Measurements from ENCODE around the gene ELF2. TPM values are rescaled to one million over a fixed set of nuclear protein-coding genes. Genes with fewer than 3 reads are reported as not detected.
"Not testable (repeated sequence)": the region's sequence is repeated elsewhere in the genome, so short reads cannot be mapped to it uniquely, and the experiment has no call there.

Gene ELF2
- total RNA-seq, 1 donor, result 52.2 TPM

GRCh38 chr4:139042981-139043460 lies 134.0 kb downstream of the ELF2 start:
- DNase-seq (ENCODE audit: low read depth), result no peak

GRCh38 chr4:139038874-139039443 lies 138.1 kb downstream of the ELF2 start:
- no peak for TF ChIP-seq CTCF (IDR thresholded peaks at IDR 0.05; ENCODE audit: insufficient read depth, low read length)
- DNase-seq (ENCODE audit: low read depth), result no peak
- no peak overlapping the region for H3K4me3 ChIP-seq (ENCODE audit: low read depth, low read length)

More at GRCh38 chr4:139042981-139043460, 134.0 kb downstream of the ELF2 start:
- TF ChIP-seq CTCF (IDR thresholded peaks at IDR 0.05; ENCODE audit: insufficient read depth, low read length), result no peak
- no peak overlapping the region for H3K4me3 ChIP-seq (ENCODE audit: low read depth, low read length)

GRCh38 chr4:139036885-139037284 lies 140.1 kb downstream of the ELF2 start:
- DNase-seq (ENCODE audit: low read depth), result no peak
- TF ChIP-seq CTCF (IDR thresholded peaks at IDR 0.05; ENCODE audit: insufficient read depth, low read length), result no peak
- H3K4me3 ChIP-seq (ENCODE audit: low read depth, low read length), result no peak overlapping the region

- no peak for DNase-seq (ENCODE audit: low read depth)
- no peak for TF ChIP-seq CTCF (IDR thresholded peaks at IDR 0.05; ENCODE audit: insufficient read depth, low read length)
- no peak overlapping the region for H3K4me3 ChIP-seq (ENCODE audit: low read depth, low read length)
These were observed 141.4 kb downstream of the ELF2 start for GRCh38 chr4:139035650-139036049.

- TF ChIP-seq CTCF (IDR thresholded peaks at IDR 0.05; ENCODE audit: insufficient read depth, low read length), result peak; percentile 82
- H3K4me3 ChIP-seq (ENCODE audit: low read depth, low read length), result no peak overlapping the region
These were observed 146.3 kb downstream of the ELF2 start for GRCh38 chr4:139030614-139031235.

GRCh38 chr4:139029866-139030363 lies 147.1 kb downstream of the ELF2 start:
- H3K4me3 ChIP-seq (ENCODE audit: low read depth, low read length); DNase-seq (ENCODE audit: low read depth): not testable (repeated sequence)

More at GRCh38 chr4:139030614-139031235, 146.3 kb downstream of the ELF2 start:
- DNase-seq (ENCODE audit: low read depth), result peak; percentile 90

- no peak overlapping the region for H3K4me3 ChIP-seq (ENCODE audit: low read depth, low read length)
- DNase-seq (ENCODE audit: low read depth), result no peak
- no peak for TF ChIP-seq CTCF (IDR thresholded peaks at IDR 0.05; ENCODE audit: insufficient read depth, low read length)
These were observed 148.8 kb downstream of the ELF2 start for GRCh38 chr4:139028191-139028661.

All from fibroblast of the aortic adventitia (primary cell).